SU-DHL-6 (cell line): ENCODE results near the gene HS6ST3.

Experiments used
- CTCF ChIP-seq: fragments of 200-600 bp; sonication (generic); IDR thresholded peaks from one replicate; pipeline ENCODE4 v1.5.1; 2017; ENCODE audit warnings: antibody characterized with exemption, mild to moderate bottlenecking, low read length, moderate library complexity; ENCODE audit not compliant: insufficient read depth, poor library complexity, severe bottlenecking
- EZH2phosphoT487 ChIP-seq: fragments of 200-600 bp; sonication (generic), shearing (Covaris generic); conservative IDR thresholded peaks from 2 replicates; pipeline ENCODE4 v1.6.1; 2018; ENCODE audit warnings: mild to moderate bottlenecking, antibody characterized with exemption, low read length, moderate library complexity, mixed read lengths

- TF ChIP-seq CTCF, result no peak
- TF ChIP-seq EZH2phosphoT487, result no peak
Observed at GRCh38 chr13:96771486-96772367, 681.8 kb downstream of the HS6ST3 start.
